Cardiac fibroblast (primary cell): ENCODE measurements around the gene RAP1GAP2.

Source experiments
- DNase-seq, 2 donors: peaks; one replicate each; pipeline versions ENCODE4 v3.0.0 to v3.0.0-alpha.2; 2010; ENCODE audit warnings: low read depth in 2 of 2
- H3K4me3 ChIP-seq, 2 donors: replicated peaks in 1 of 2; 1 replicate in 1 of 2; 2 replicates in 1 of 2; pipeline ENCODE4 v1.5.1; 2011; ENCODE audit warnings: low read depth in 2 of 2, low read length in 2 of 2, mild to moderate bottlenecking in 2 of 2, moderate library complexity in 1 of 2
- TF ChIP-seq, protein P1 (sequence below): IDR thresholded peaks from one replicate; pipeline ENCODE4 v1.5.1; 2011; ENCODE audit warnings: low read depth, mild to moderate bottlenecking, low read length, inconsistent platforms

The RAP1GAP2 gene

DNA sequence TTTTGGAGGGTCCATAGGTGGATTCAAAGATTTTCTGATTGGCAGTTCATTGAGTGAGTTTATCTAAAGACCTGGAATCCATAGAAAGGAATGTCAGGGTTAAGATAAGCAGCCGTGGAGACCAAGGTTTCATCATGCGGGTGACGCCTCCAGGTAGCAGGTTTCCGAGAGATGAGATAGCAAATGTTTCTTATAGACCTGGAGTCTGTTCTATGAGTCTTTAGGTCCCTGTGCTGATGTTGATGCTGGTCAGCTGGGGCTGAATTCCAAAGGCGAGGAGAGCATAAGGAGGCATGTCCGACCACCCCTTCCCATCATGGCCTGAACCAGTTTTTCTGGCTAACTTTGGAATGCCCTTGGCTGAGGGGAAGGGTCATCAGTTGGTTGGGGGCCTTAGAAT is 80.2 kb downstream of the RAP1GAP2 start:
- DNase-seq, result no peak
- TF ChIP-seq, protein P1, sequence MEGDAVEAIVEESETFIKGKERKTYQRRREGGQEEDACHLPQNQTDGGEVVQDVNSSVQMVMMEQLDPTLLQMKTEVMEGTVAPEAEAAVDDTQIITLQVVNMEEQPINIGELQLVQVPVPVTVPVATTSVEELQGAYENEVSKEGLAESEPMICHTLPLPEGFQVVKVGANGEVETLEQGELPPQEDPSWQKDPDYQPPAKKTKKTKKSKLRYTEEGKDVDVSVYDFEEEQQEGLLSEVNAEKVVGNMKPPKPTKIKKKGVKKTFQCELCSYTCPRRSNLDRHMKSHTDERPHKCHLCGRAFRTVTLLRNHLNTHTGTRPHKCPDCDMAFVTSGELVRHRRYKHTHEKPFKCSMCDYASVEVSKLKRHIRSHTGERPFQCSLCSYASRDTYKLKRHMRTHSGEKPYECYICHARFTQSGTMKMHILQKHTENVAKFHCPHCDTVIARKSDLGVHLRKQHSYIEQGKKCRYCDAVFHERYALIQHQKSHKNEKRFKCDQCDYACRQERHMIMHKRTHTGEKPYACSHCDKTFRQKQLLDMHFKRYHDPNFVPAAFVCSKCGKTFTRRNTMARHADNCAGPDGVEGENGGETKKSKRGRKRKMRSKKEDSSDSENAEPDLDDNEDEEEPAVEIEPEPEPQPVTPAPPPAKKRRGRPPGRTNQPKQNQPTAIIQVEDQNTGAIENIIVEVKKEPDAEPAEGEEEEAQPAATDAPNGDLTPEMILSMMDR, result no peak

DNA sequence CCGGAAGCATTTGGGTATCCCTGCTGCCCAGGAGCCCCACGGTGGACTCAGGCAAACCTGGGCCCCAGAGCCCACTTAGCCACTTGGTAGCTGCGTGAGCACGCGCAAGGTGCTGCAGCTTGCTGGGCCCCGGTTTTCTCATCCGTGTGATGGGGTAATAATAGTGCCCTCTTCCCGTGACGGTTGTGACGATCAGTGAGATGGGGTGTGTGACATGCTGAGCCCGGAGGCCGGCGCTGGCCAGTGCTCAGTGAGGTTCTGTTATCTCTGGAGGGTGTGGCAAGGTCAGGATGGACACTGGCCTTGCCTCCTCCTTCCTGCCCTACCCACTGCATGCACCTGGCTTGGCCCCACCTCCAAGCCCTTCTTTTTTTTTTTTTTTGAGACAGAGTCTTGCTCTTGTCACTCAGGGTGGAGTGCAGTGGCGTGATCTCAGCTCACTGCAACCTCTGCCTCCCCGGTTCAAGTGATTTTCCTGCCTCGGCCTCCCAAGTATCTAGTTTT is 82.6 kb downstream of the RAP1GAP2 start:
- no peak overlapping the region for H3K4me3 ChIP-seq
- DNase-seq, result no peak
- TF ChIP-seq, protein P1, result no peak

More for the DNA sequence above, 80.2 kb downstream of the RAP1GAP2 start:
- H3K4me3 ChIP-seq, result no peak overlapping the region

DNA sequence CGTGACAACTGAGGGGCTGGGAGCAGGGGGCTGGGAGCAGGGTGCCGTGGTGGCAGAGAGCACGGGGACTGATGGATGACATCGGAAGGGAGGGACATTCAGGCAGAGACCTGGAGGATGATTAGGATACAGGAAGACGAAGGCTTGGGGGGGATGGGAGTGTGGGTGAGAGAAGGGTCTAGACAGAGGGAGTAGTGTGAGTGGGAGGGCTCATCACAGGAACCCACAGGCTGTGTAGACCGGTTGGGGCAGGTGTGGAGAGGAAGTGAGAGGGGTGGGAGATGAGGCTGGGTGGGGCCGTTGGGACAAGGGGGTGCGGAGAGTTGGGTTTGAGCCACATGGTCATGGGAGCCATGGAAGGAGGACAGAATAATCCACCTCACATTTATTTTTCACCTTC is 83.8 kb downstream of the RAP1GAP2 start:
- TF ChIP-seq, protein P1, result no peak
- no peak overlapping the region for H3K4me3 ChIP-seq
- DNase-seq, result no peak

DNA sequence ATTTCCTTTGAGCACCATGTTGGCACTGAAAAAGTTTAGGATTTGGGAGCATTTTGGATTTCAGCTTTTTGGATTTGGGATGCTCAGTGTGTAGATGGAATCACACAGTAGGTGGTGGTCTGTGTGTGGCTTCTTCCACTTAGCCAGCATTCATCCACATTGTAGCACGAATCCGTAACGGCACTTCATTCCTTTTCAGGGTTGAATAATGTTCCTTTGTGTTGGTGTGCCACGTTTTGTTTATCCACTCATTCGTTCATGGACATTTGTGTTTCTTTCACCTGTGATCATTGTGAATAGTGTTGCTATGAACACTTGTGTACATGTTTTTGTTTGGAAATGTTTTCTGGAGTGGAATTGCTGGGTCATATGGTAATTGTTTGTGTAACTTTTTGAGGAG is 85.1 kb downstream of the RAP1GAP2 start:
- H3K4me3 ChIP-seq, result no peak overlapping the region
- DNase-seq, result no peak
- TF ChIP-seq, protein P1, result no peak

DNA sequence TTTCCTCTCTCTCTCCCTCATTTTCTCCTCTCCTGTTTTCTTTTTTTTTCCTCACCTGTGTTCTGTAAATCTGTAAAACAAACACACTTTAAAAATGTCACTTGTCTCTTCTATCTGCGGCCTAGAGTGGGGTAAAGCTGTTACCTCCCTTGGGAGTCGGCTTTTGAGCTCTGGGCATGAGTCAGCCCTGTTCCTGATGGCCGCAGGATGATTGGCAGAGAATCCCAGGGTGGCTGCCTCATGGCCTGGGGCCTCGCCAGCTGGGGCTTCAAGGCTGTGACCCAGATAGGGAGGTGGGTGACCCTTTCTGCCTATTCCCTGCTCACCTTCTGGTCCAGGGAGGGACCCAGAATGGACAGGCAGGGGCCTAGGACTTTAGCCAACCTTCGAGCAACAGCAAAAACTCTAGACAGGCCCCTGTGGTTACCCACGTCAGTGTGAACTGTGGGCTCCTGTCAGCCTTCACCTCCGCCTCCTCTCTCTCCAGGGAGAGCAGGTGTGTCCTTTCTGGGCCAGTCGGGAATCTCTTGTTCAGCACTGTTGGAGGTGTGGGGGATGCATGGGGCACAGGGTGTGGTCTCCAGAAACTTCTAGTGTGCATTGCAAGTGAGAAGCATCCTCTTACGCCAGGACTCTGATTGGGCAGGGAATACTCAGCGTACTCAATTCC is 87.4 kb downstream of the RAP1GAP2 start:
- peak; percentile 48 to 64 for DNase-seq
- TF ChIP-seq, protein P1, result no peak
- no peak overlapping the region for H3K4me3 ChIP-seq

DNA sequence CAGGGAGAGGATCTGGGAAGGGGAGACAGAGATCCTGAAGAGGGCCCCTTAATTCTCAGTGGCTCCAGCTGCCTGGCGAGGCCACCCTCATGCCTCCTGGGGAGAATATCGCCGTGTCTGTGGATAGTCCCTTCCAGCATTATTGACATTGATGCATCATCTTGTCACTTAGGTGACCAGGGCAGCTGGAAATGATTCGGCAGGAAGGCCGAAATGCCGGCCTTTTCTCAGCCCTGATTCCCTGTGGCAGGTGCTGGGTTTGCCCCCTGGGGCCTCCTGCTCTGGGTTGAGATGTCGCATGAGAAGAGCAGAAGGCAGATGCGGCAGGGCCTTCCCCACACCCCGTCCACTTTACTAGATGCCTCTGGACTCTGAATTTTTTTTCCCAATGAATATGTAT is 89.5 kb downstream of the RAP1GAP2 start:
- TF ChIP-seq, protein P1, result no peak
- no peak overlapping the region for H3K4me3 ChIP-seq
- DNase-seq, result no peak

DNA sequence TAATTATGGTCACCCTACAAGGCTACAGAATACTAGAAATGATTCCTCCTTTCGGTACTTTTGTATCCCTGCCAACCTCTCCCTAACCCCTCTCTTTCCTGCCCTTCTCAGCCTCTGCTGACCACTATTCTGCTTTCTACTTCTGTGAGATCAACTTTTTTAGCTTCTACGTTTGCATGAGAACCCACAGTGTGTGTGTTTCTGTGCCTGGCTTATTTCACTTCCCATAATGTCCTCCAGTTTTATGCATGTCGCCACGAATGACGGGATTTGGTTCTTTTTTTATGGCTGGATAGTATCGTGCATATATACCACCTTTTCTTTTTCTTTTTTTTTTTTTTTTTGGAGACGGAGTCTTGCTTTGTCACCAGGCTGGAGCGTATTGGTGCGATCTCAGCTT is 92.1 kb downstream of the RAP1GAP2 start:
- TF ChIP-seq, protein P1, result no peak
- H3K4me3 ChIP-seq, result no peak overlapping the region
- no peak for DNase-seq
